Activated T-cell treated with anti-CD3 and anti-CD28 coated beads for 1 hour (primary cell): Measurements from ENCODE around the gene GPX8.

Source experiments
- DNase-seq: peaks from one replicate; pipeline ENCODE4 v3.0.0-alpha.2; 2020; ENCODE audit warnings: low read depth

Gene GPX8

GRCh38 chr5:55172937-55173686 is 13.1 kb downstream of the GPX8 start, which contains the start of gene CDC20B:
CDC20B (minus strand) TSS chr5:55173177; CDS start chr5:55173000, 177 bp downstream.
- DNase-seq, result peak; percentile 56

GRCh38 chr5:55173687-55174230 is 13.8 kb downstream of the GPX8 start:
- no peak for DNase-seq

- no peak for DNase-seq
These were observed 15.8 kb downstream of the GPX8 start for GRCh38 chr5:55175781-55176175.

- DNase-seq, result no peak
These were observed 16.3 kb downstream of the GPX8 start for GRCh38 chr5:55176176-55176818.

GRCh38 chr5:55177078-55177477 is 17.1 kb downstream of the GPX8 start:
- no peak for DNase-seq

- no peak for DNase-seq
These were observed 20.0 kb downstream of the GPX8 start for GRCh38 chr5:55180016-55180415.

- no peak for DNase-seq
These were observed 27.4 kb downstream of the GPX8 start for GRCh38 chr5:55187370-55187769.

- DNase-seq, result no peak
These were observed 28.9 kb downstream of the GPX8 start for GRCh38 chr5:55188656-55189540.

GRCh38 chr5:55191165-55191564 is 31.2 kb downstream of the GPX8 start:
- no peak for DNase-seq

GRCh38 chr5:55205001-55205400 is 45.0 kb downstream of the GPX8 start:
- DNase-seq, result no peak

- no peak for DNase-seq
These were observed 51.4 kb downstream of the GPX8 start for GRCh38 chr5:55211184-55211874.
